Left hindlimb (tissue), 1 donor: ENCODE measurements around the gene ZBTB20.
"Not testable (repeated sequence)": the region's sequence is repeated elsewhere in the genome, so short reads cannot be mapped to it uniquely, and the experiment has no call there.

Experiments
- DNase-seq: peaks from one replicate; pipeline ENCODE4 v3.0.0-alpha.2; 2018

ZBTB20 gene

GRCh38 chr3:115147329-115148141 is 447 bp upstream of the ZBTB20 start:
- peak; percentile 99 for DNase-seq

GRCh38 chr3:115146032-115146417 is 1.1 kb downstream of the ZBTB20 start:
- peak; percentile 69 for DNase-seq

GRCh38 chr3:115141033-115141757 is 5.9 kb downstream of the ZBTB20 start:
- no peak for DNase-seq

GRCh38 chr3:115139072-115139471 is 8.0 kb downstream of the ZBTB20 start:
- no peak for DNase-seq

GRCh38 chr3:115134648-115135347 is 12.3 kb downstream of the ZBTB20 start:
- DNase-seq: no peak

GRCh38 chr3:115127208-115127607 is 19.9 kb downstream of the ZBTB20 start:
- no peak for DNase-seq

GRCh38 chr3:115120597-115120996 is 26.5 kb downstream of the ZBTB20 start:
- DNase-seq: no peak

GRCh38 chr3:115113367-115113766 is 33.7 kb downstream of the ZBTB20 start:
- DNase-seq: no peak

GRCh38 chr3:115111632-115112031 is 35.5 kb downstream of the ZBTB20 start:
- no peak for DNase-seq

- no peak for DNase-seq
Measured at GRCh38 chr3:115110830-115111229, 36.3 kb downstream of the ZBTB20 start.

GRCh38 chr3:115110066-115110465 is 37.0 kb downstream of the ZBTB20 start:
- DNase-seq: not testable (repeated sequence)

GRCh38 chr3:115108614-115109013 is 38.5 kb downstream of the ZBTB20 start:
- no peak for DNase-seq

GRCh38 chr3:115102046-115102445 is 45.0 kb downstream of the ZBTB20 start:
- no peak for DNase-seq

GRCh38 chr3:115100806-115101205 is 46.3 kb downstream of the ZBTB20 start:
- no peak for DNase-seq

GRCh38 chr3:115099986-115100571 is 47.0 kb downstream of the ZBTB20 start:
- no peak for DNase-seq

- DNase-seq: no peak
Measured at GRCh38 chr3:115099134-115099985, 47.7 kb downstream of the ZBTB20 start.

GRCh38 chr3:115098354-115099073 is 48.6 kb downstream of the ZBTB20 start:
- DNase-seq: no peak

- no peak for DNase-seq
Measured at GRCh38 chr3:115095236-115095635, 51.9 kb downstream of the ZBTB20 start.

- peak; percentile 57 for DNase-seq
Measured at GRCh38 chr3:115092220-115092791, 54.8 kb downstream of the ZBTB20 start.

GRCh38 chr3:115090712-115091111 is 56.4 kb downstream of the ZBTB20 start:
- no peak for DNase-seq

GRCh38 chr3:115089481-115089880 is 57.6 kb downstream of the ZBTB20 start:
- no peak for DNase-seq
